Hematopoietic multipotent progenitor cell treated with erythropoietin and hydrocortisone succinate and interleukin-3 and kit ligand, for 6 days (in vitro differentiated cells): ENCODE measurements around the gene PPP6R2.

ENCODE experiments used
- DNase-seq: peaks from one replicate; pipeline ENCODE4 v3.0.0-alpha.2; 2015

Gene PPP6R2

GRCh38 chr22:50306753-50307749, 36.1 kb upstream of the PPP6R2 start, which contains the start of gene PLXNB2:
TSS of gene PLXNB2 (minus strand) at chr22:50307646. CDS start at chr22:50290584, 17,062 bp downstream.
- DNase-seq = peak; percentile 70

- no peak for DNase-seq
Measured at GRCh38 chr22:50307890-50308596, 35.1 kb upstream of the PPP6R2 start.

GRCh38 chr22:50308597-50308935, 34.6 kb upstream of the PPP6R2 start:
- DNase-seq = no peak

- DNase-seq = no peak
Measured at GRCh38 chr22:50308986-50309600, 34.0 kb upstream of the PPP6R2 start.

- no peak for DNase-seq
Measured at GRCh38 chr22:50309601-50309991, 33.5 kb upstream of the PPP6R2 start.

GRCh38 chr22:50310031-50310722, 33.0 kb upstream of the PPP6R2 start:
- no peak for DNase-seq

GRCh38 chr22:50310949-50311444, 32.1 kb upstream of the PPP6R2 start:
- DNase-seq = no peak

- DNase-seq = no peak
Measured at GRCh38 chr22:50311606-50312351, 31.3 kb upstream of the PPP6R2 start.

- DNase-seq = no peak
Measured at GRCh38 chr22:50312371-50312770, 30.8 kb upstream of the PPP6R2 start.

GRCh38 chr22:50313021-50313420, 30.1 kb upstream of the PPP6R2 start:
- no peak for DNase-seq

- DNase-seq = no peak
Measured at GRCh38 chr22:50313600-50313999, 29.5 kb upstream of the PPP6R2 start.

GRCh38 chr22:50314081-50314454, 29.1 kb upstream of the PPP6R2 start:
- DNase-seq = no peak

- DNase-seq = peak; percentile 92
Measured at GRCh38 chr22:50314455-50315288, 28.5 kb upstream of the PPP6R2 start.

- no peak for DNase-seq
Measured at GRCh38 chr22:50315289-50316113, 27.6 kb upstream of the PPP6R2 start.

GRCh38 chr22:50316114-50317065, 26.7 kb upstream of the PPP6R2 start:
- no peak for DNase-seq

GRCh38 chr22:50317178-50317577, 25.9 kb upstream of the PPP6R2 start:
- no peak for DNase-seq

- no peak for DNase-seq
Measured at GRCh38 chr22:50317674-50318073, 25.5 kb upstream of the PPP6R2 start.

GRCh38 chr22:50318356-50318697, 24.8 kb upstream of the PPP6R2 start:
- DNase-seq = no peak
